Measurements from ENCODE around the gene C12orf43.

The C12orf43 gene

GRCh38 chr12:120979220-120979861 lies 36.9 kb downstream of the C12orf43 start:
- DNase-seq (ENCODE audit: low read depth in 2 of 2): no peak
- TF ChIP-seq CTCF (IDR thresholded peaks at IDR 0.05; ENCODE audit: low read depth, low read length): no peak
- no peak overlapping the region for H3K4me3 ChIP-seq (replicated peaks in 1 of 2; ENCODE audit: low read depth in 2 of 2, low read length in 2 of 2)

- no peak for DNase-seq (ENCODE audit: low read depth in 2 of 2)
These were observed 37.7 kb downstream of the C12orf43 start, which contains the start of gene HNF1A for GRCh38 chr12:120978296-120979219. HNF1A (plus strand) TSS chr12:120978543; CDS start chr12:120978769, 226 bp downstream.

GRCh38 chr12:120977531-120978295 lies 38.6 kb downstream of the C12orf43 start:
- no peak for TF ChIP-seq CTCF (IDR thresholded peaks at IDR 0.05; ENCODE audit: low read depth, low read length)
- H3K4me3 ChIP-seq (replicated peaks in 1 of 2; ENCODE audit: low read depth in 2 of 2, low read length in 2 of 2): no peak overlapping the region
- DNase-seq (ENCODE audit: low read depth in 2 of 2): no peak

More at GRCh38 chr12:120978296-120979219, 37.7 kb downstream of the C12orf43 start, which contains the start of gene HNF1A:
- H3K4me3 ChIP-seq (replicated peaks in 1 of 2; ENCODE audit: low read depth in 2 of 2, low read length in 2 of 2): no peak within 1 kb of the TSS
- no peak for TF ChIP-seq CTCF (IDR thresholded peaks at IDR 0.05; ENCODE audit: low read depth, low read length)

- no peak for DNase-seq (ENCODE audit: low read depth in 2 of 2)
- no peak overlapping the region for H3K4me3 ChIP-seq (replicated peaks in 1 of 2; ENCODE audit: low read depth in 2 of 2, low read length in 2 of 2)
- TF ChIP-seq CTCF (IDR thresholded peaks at IDR 0.05; ENCODE audit: low read depth, low read length): no peak
These were observed 43.3 kb downstream of the C12orf43 start for GRCh38 chr12:120972870-120973543.

- H3K4me3 ChIP-seq (replicated peaks in 1 of 2; ENCODE audit: low read depth in 2 of 2, low read length in 2 of 2): no peak overlapping the region
- TF ChIP-seq CTCF (IDR thresholded peaks at IDR 0.05; ENCODE audit: low read depth, low read length): peak; percentile 74
- DNase-seq (ENCODE audit: low read depth in 2 of 2): peak; percentile 72 to 78
These were observed 44.7 kb downstream of the C12orf43 start for GRCh38 chr12:120971299-120972180.
